Cardiac muscle cell (in vitro differentiated cells and primary cell): ENCODE measurements around the gene MCM9. TPM values are rescaled to one million over a fixed set of nuclear protein-coding genes. Genes with fewer than 3 reads are reported as not detected.

Experiments
- DNase-seq, 2 donors: peaks; one replicate each; pipeline versions ENCODE4 v3.0.0 to v3.0.0-alpha.2; 2010 to 2017; ENCODE audit warnings: low read depth in 1 of 2, low spot score in 1 of 2
- H3K27ac ChIP-seq: fragments of 200-600 bp; sonication (generic); 2 replicates; pipeline ENCODE4 v1.5.1; 2016
- H3K27me3 ChIP-seq: fragments of 200-600 bp; sonication (generic); 2 replicates; pipeline ENCODE4 v1.6.0; 2016; ENCODE audit warnings: control low read depth
- H3K36me3 ChIP-seq: fragments of 200-600 bp; sonication (generic); 2 replicates; pipeline ENCODE4 v1.5.1; 2016; ENCODE audit warnings: control low read depth
- H3K4me1 ChIP-seq: fragments of 200-600 bp; sonication (generic); 2 replicates; pipeline ENCODE4 v1.8.1; 2017; ENCODE audit warnings: low read depth, mild to moderate bottlenecking, mixed run types
- H3K4me3 ChIP-seq: fragments of 200-600 bp; sonication (generic); 2 replicates; pipeline ENCODE4 v1.5.1; 2016; ENCODE audit warnings: mild to moderate bottlenecking
- H3K9me3 ChIP-seq: fragments of 200-600 bp; sonication (generic); 2 replicates; pipeline ENCODE4 v1.5.1; 2017; ENCODE audit warnings: low read depth, mild to moderate bottlenecking, control low read depth
- polyA plus RNA-seq: library from polyadenylated mRNA; unstranded; fragments of >200 nt; fragmentation: Nextera tagmentation; extraction: Ambion mirVana; gene quantifications from 2 replicates; pipeline ENCODE4 v1.2.1, GENCODE V29; 2016
- total RNA-seq: library from RNA; depleted of rRNA; stranded (reverse); fragments of >200 nt; gene quantifications from 2 replicates; pipeline ENCODE4 v1.2.3, GENCODE V29; 2016
- TF ChIP-seq, protein P1 (sequence below): IDR thresholded peaks from 2 replicates; pipeline ENCODE4 v1.5.1; 2012; ENCODE audit warnings: low read depth, mild to moderate bottlenecking, low read length

MCM9 gene
- total RNA-seq (6.4 and 10.1 TPM in 2 replicates), polyA plus RNA-seq (7.0 and 14.0 TPM in 2 replicates)

DNA sequence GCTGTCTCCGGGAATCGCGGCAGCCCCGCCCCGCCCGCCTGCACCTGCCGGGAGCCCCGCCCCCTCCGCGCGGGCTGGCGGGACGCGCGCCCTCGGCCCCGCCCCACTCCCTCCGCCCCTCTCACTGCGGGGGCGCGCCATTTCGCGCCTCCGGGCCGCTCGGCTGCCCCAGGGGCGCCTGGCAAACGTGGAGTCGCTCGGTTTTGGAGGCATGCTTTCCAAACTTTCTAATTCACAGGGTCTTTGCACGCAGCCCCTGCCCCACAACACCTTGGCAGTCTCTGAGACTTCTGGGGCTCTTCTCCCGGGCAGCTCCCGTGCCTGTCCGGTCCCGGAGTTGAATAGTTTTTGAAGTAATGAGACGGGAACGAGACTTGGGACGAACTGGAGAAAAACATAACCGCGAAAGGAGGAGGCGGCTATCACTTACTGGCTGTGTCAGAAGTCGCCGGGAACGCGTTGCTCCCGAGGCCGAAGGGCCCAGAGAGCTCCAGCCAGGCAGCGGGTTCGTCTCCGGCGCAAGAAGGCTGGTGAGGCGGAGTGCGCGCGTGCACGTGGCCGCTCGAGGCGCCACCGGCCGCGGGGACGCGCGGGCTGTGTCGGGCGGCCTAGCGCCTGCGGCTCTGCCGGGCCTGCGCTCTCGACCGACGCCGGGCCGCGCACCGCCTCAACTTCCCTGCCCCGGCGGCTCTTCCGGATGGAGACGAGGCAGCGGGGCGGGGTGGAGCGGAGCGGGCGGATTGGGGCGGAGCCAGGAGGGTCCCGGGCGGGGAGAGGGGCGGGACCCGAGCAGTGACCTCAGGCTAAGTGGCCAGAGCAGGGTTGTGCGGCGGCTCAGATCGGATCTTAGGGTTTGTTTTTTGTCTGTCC is at the start of gene MCM9:
Gene MCM9, minus strand, starts transcription at position 699 of the 870 bp plus-strand sequence. CDS start 3,436 bp downstream, outside the sequence.
- peaks cover 9% of the 10 kb centered on the region for H3K4me1 ChIP-seq

DNA sequence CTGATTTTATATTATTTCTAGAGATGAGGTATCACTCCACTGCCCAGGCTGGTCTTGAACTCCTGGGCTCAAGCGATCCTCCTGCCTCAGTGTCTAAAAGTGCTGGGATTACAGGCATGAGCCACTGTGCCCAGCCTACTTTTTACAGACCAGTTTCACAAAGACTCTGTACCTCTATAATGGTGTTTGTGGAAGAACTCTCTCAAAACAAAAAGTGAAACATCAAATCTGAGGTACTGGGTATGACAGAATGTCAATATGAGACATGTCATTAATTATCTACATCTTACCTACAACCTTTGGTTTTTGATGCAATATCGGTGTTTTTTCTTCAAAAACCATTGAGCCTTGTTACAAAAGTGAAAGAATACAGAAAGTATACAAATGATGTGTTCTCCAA is 49.4 kb upstream of the MCM9 start:
- H3K9me3 ChIP-seq = no peaks in the 10 kb centered on the region
- no peaks in the 10 kb centered on the region for H3K27me3 ChIP-seq
- DNase-seq = no peak
- H3K4me3 ChIP-seq = no peak overlapping the region
- H3K4me1 ChIP-seq = peaks cover 15% of the 10 kb centered on the region
- no peak overlapping the region for H3K27ac ChIP-seq
- H3K36me3 ChIP-seq = no peaks in the 10 kb centered on the region
- TF ChIP-seq, protein P1, sequence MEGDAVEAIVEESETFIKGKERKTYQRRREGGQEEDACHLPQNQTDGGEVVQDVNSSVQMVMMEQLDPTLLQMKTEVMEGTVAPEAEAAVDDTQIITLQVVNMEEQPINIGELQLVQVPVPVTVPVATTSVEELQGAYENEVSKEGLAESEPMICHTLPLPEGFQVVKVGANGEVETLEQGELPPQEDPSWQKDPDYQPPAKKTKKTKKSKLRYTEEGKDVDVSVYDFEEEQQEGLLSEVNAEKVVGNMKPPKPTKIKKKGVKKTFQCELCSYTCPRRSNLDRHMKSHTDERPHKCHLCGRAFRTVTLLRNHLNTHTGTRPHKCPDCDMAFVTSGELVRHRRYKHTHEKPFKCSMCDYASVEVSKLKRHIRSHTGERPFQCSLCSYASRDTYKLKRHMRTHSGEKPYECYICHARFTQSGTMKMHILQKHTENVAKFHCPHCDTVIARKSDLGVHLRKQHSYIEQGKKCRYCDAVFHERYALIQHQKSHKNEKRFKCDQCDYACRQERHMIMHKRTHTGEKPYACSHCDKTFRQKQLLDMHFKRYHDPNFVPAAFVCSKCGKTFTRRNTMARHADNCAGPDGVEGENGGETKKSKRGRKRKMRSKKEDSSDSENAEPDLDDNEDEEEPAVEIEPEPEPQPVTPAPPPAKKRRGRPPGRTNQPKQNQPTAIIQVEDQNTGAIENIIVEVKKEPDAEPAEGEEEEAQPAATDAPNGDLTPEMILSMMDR = no peak

More for the DNA sequence above, at the start of gene MCM9:
- DNase-seq = peak; percentile 93 to 97
- no peaks in the 10 kb centered on the region for H3K27me3 ChIP-seq
- H3K9me3 ChIP-seq = no peaks in the 10 kb centered on the region
- peak within 1 kb of the TSS; percentile 93 for H3K27ac ChIP-seq
- peak within 1 kb of the TSS; percentile 92 for H3K4me3 ChIP-seq
- TF ChIP-seq, protein P1 = no peak
- H3K36me3 ChIP-seq = peaks cover 15% of the 10 kb centered on the region

DNA sequence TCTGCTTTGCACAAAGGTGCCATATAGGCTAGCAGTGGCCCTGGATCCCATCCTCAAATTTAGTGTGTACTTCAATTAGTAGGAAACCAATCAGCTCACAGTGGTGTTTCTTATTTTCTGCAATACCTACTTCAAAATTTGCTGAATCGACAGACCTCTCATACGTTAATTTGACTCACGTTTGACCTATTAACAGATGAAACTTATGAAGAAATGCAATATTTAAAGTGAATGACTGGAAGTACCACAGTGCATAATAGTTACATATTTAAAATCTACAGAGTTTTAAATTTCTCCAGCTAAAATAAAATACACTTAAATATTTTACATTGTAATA is 47.6 kb upstream of the MCM9 start:
- no peaks in the 10 kb centered on the region for H3K9me3 ChIP-seq

DNA sequence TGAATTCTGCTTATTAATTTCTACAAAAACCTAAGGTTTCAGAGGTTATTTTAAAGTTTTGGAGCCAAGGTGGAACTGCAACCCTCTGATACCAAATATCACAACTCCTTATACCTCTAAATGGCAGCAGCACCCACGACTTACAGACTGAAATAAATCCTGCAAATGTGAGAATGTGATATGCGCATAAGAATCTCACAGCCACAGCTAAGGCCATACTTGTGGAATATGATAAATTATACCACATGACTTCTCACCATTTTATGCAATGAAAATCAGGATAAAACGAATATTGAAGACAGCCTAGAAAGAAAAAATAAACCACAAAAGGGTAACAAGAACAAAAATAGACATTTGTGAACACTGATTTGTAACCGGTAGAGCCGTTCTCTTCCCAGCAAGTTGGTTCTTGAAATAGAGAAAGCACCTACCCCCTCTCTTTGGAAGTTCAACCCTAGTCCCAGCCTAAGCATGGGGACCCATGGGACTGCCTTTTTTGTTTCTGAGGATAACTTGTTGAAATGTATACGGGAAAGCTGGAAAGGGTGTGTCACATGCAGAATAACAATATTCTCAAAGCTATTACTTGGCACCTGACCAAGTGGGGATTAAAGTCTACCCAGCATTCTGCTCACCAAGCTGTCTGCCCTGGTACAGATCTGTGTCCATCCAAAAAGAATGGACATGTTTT is 47.1 kb upstream of the MCM9 start:
- Histone ChIP-seq H3K36me3 (no peaks in the 10 kb centered on the region), H3K9me3 (no peaks in the 10 kb centered on the region)
- TF ChIP-seq, protein P1 = no peak

More for the DNA sequence above, 47.6 kb upstream of the MCM9 start:
- no peak for DNase-seq
- TF ChIP-seq, protein P1 = no peak
- H3K4me3 ChIP-seq = no peak overlapping the region
- H3K27ac ChIP-seq = no peak overlapping the region
- H3K27me3 ChIP-seq = no peaks in the 10 kb centered on the region
- H3K36me3 ChIP-seq = no peaks in the 10 kb centered on the region
- peaks cover 15% of the 10 kb centered on the region for H3K4me1 ChIP-seq

GRCh38 chr6:118980063-118980462 is 45.1 kb upstream of the MCM9 start:
- Histone ChIP-seq H3K4me1 (peaks cover 15% of the 10 kb centered on the region), H3K27me3 (no peaks in the 10 kb centered on the region), H3K9me3 (no peaks in the 10 kb centered on the region), H3K36me3 (no peaks in the 10 kb centered on the region), H3K4me3 (no peak overlapping the region), H3K27ac (no peak overlapping the region)
- TF ChIP-seq, protein P1 = no peak
- DNase-seq = peak in 1 of 2 donors; percentile 74

More for the DNA sequence above, 47.1 kb upstream of the MCM9 start:
- Histone ChIP-seq H3K4me3 (no peak overlapping the region), H3K27ac (no peak overlapping the region), H3K27me3 (no peaks in the 10 kb centered on the region), H3K4me1 (peaks cover 15% of the 10 kb centered on the region)
- no peak for DNase-seq
